ENCODE data around the gene PPP1CC.

- TF ChIP-seq POLR2AphosphoS5 (IDR thresholded peaks at IDR 0.05), result no peak
- no peak for TF ChIP-seq CTCF (IDR thresholded peaks at IDR 0.05)
- no peak for TF ChIP-seq EP300 (IDR thresholded peaks at IDR 0.05)
Measured at GRCh38 chr12:110780448-110780847, 37.8 kb upstream of the PPP1CC start.
